ENCODE data around the gene SLC15A5. TPM values are rescaled to one million over a fixed set of nuclear protein-coding genes. Genes with fewer than 3 reads are reported as not detected.

The SLC15A5 gene
- polyA plus RNA-seq, 4 donors = 0.03 to 0.07 TPM; not detected in 2

GRCh38 chr12:16261944-16262475, 15.5 kb downstream of the SLC15A5 start:
- DNase-seq (ENCODE audit: low read depth in 4 of 4, low spot score in 2 of 4) = no peak

GRCh38 chr12:16260206-16260605, 17.3 kb downstream of the SLC15A5 start:
- no peak for DNase-seq (ENCODE audit: low read depth in 4 of 4, low spot score in 2 of 4)

- no peak for DNase-seq (ENCODE audit: low read depth in 4 of 4, low spot score in 2 of 4)
Measured at GRCh38 chr12:16258963-16259362, 18.5 kb downstream of the SLC15A5 start.

- no peak for DNase-seq (ENCODE audit: low read depth in 4 of 4, low spot score in 2 of 4)
Measured at GRCh38 chr12:16246264-16246663, 31.2 kb downstream of the SLC15A5 start.

GRCh38 chr12:16245209-16245608, 32.3 kb downstream of the SLC15A5 start:
- DNase-seq (ENCODE audit: low read depth in 4 of 4, low spot score in 2 of 4) = no peak

- DNase-seq (ENCODE audit: low read depth in 4 of 4, low spot score in 2 of 4) = no peak
Measured at GRCh38 chr12:16243487-16244412, 33.7 kb downstream of the SLC15A5 start.

- no peak for DNase-seq (ENCODE audit: low read depth in 4 of 4, low spot score in 2 of 4)
Measured at GRCh38 chr12:16241346-16241745, 36.1 kb downstream of the SLC15A5 start.

GRCh38 chr12:16238661-16239060, 38.8 kb downstream of the SLC15A5 start:
- DNase-seq (ENCODE audit: low read depth in 4 of 4, low spot score in 2 of 4) = no peak

GRCh38 chr12:16229676-16230075, 47.8 kb downstream of the SLC15A5 start:
- DNase-seq (ENCODE audit: low read depth in 4 of 4, low spot score in 2 of 4) = no peak

- DNase-seq (ENCODE audit: low read depth in 4 of 4, low spot score in 2 of 4) = no peak
Measured at GRCh38 chr12:16228067-16228466, 49.4 kb downstream of the SLC15A5 start.

GRCh38 chr12:16225692-16226091, 51.8 kb downstream of the SLC15A5 start:
- no peak for DNase-seq (ENCODE audit: low read depth in 4 of 4, low spot score in 2 of 4)

- DNase-seq (ENCODE audit: low read depth in 4 of 4, low spot score in 2 of 4) = no peak
Measured at GRCh38 chr12:16224196-16224595, 53.3 kb downstream of the SLC15A5 start.

- no peak for DNase-seq (ENCODE audit: low read depth in 4 of 4, low spot score in 2 of 4)
Measured at GRCh38 chr12:16221776-16222175, 55.7 kb downstream of the SLC15A5 start.

- DNase-seq (ENCODE audit: low read depth in 4 of 4, low spot score in 2 of 4) = no peak
Measured at GRCh38 chr12:16220120-16220519, 57.4 kb downstream of the SLC15A5 start.

GRCh38 chr12:16218934-16219751, 58.3 kb downstream of the SLC15A5 start:
- no peak for DNase-seq (ENCODE audit: low read depth in 4 of 4, low spot score in 2 of 4)

- DNase-seq (ENCODE audit: low read depth in 4 of 4, low spot score in 2 of 4) = no peak
Measured at GRCh38 chr12:16218234-16218633, 59.3 kb downstream of the SLC15A5 start.

GRCh38 chr12:16211731-16212130, 65.8 kb downstream of the SLC15A5 start:
- no peak for DNase-seq (ENCODE audit: low read depth in 4 of 4, low spot score in 2 of 4)

- no peak for DNase-seq (ENCODE audit: low read depth in 4 of 4, low spot score in 2 of 4)
Measured at GRCh38 chr12:16198884-16199283, 78.6 kb downstream of the SLC15A5 start.

- DNase-seq (ENCODE audit: low read depth in 4 of 4, low spot score in 2 of 4) = no peak
Measured at GRCh38 chr12:16197600-16197999, 79.9 kb downstream of the SLC15A5 start.

GRCh38 chr12:16189849-16190248, 87.6 kb downstream of the SLC15A5 start:
- no peak for DNase-seq (ENCODE audit: low read depth in 4 of 4, low spot score in 2 of 4)

- no peak for DNase-seq (ENCODE audit: low read depth in 4 of 4, low spot score in 2 of 4)
Measured at GRCh38 chr12:16187660-16188059, 89.8 kb downstream of the SLC15A5 start.

Measured in left renal cortex interstitium (tissue), 4 donors.